Mucosa of stomach (tissue), 1 donor: Measurements from ENCODE around the gene PLXNA3.

ENCODE experiments used
- H3K27me3 ChIP-seq: one replicate; pipeline ENCODE4 v1.7.0; 2013; ENCODE audit warnings: mild to moderate bottlenecking, low read length; ENCODE audit not compliant: control insufficient read depth, insufficient read depth
- H3K36me3 ChIP-seq: one replicate; pipeline ENCODE4 v1.7.0; 2013; ENCODE audit warnings: low read length; ENCODE audit not compliant: control insufficient read depth, insufficient read depth
- H3K4me1 ChIP-seq: one replicate; pipeline ENCODE4 v1.7.0; 2013; ENCODE audit warnings: mild to moderate bottlenecking, low read length; ENCODE audit not compliant: control insufficient read depth, insufficient read depth
- H3K4me3 ChIP-seq: one replicate; pipeline ENCODE4 v1.7.0; 2013; ENCODE audit warnings: low read length
- H3K9ac ChIP-seq: one replicate; pipeline ENCODE4 v1.7.0; 2013; ENCODE audit warnings: mild to moderate bottlenecking, low read length, moderate library complexity
- H3K9me3 ChIP-seq: one replicate; pipeline ENCODE4 v1.7.0; 2013; ENCODE audit warnings: mild to moderate bottlenecking, low read length, moderate library complexity; ENCODE audit not compliant: control insufficient read depth
- donor health status: Pancreatic carcinoma.

The PLXNA3 gene

DNA sequence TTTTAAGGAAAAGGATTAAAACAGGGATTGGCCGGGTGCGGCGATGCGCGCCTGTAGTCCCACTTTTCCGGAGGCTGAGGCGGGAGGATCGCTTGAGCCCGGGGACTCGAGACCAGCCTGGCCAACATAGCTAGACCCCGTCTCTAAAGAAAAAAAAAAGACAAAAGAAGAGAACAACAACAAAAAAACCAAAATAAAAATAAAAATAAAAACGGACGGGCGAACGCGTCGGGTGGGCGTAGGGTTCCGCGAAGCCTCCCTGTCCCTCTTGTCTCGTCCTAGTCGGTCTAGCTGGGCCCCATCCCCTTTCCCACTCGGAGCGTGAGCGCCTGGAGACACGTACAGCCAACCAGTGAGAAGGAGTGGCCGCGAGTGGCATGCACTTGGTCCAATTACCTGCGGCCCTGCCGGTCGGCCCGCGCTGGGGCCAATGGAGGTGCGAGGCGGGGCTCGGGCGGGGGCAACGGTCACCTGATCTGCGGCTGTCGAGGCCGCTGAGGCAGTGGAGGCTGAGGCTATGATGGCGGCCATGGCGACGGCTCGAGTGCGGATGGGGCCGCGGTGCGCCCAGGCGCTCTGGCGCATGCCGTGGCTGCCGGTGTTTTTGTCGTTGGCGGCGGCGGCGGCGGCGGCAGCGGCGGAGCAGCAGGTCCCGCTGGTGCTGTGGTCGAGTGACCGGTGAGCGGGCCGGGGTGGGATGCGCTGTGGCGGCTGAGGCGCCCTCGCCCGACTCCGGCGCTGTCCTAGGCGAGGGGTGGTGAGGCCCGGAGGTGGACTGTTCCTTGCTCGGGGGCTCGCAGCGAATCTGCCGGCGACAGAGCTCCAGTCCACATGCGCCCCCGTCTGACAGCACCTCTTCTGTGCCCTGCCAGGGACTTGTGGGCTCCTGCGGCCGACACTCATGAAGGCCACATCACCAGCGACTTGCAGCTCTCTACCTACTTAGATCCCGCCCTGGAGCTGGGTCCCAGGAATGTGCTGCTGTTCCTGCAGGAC is 29.6 kb upstream of the PLXNA3 start, which contains the start of gene ATP6AP1:
Gene ATP6AP1, plus strand, starts transcription at position 502 of the 996 bp plus-strand sequence. Its CDS starts 16 bp downstream, at position 518.
- no peaks in the 10 kb centered on the region for H3K9me3 ChIP-seq
- H3K9ac ChIP-seq, result peak within 1 kb of the TSS; percentile 53
- H3K36me3 ChIP-seq, result no peaks in the 10 kb centered on the region
- H3K4me1 ChIP-seq, result peaks cover 22% of the 10 kb centered on the region
- H3K4me3 ChIP-seq, result peak within 1 kb of the TSS; percentile 71
- no peaks in the 10 kb centered on the region for H3K27me3 ChIP-seq

GRCh38 chrX:154429711-154430110 is 28.4 kb upstream of the PLXNA3 start:
- no peak overlapping the region for H3K4me3 ChIP-seq

GRCh38 chrX:154430479-154430878 is 27.6 kb upstream of the PLXNA3 start:
- H3K9me3 ChIP-seq, result no peaks in the 10 kb centered on the region
- H3K36me3 ChIP-seq, result no peaks in the 10 kb centered on the region
- H3K9ac ChIP-seq, result peak overlapping the region; percentile 15
- H3K4me3 ChIP-seq, result no peak overlapping the region
- peaks cover 22% of the 10 kb centered on the region for H3K4me1 ChIP-seq
- no peaks in the 10 kb centered on the region for H3K27me3 ChIP-seq

More at GRCh38 chrX:154429711-154430110, 28.4 kb upstream of the PLXNA3 start:
- no peaks in the 10 kb centered on the region for H3K36me3 ChIP-seq
- peaks cover 22% of the 10 kb centered on the region for H3K4me1 ChIP-seq
- peak overlapping the region; percentile 53 for H3K9ac ChIP-seq
- H3K27me3 ChIP-seq, result no peaks in the 10 kb centered on the region
- no peaks in the 10 kb centered on the region for H3K9me3 ChIP-seq

GRCh38 chrX:154430916-154431315 is 27.2 kb upstream of the PLXNA3 start:
- H3K9ac ChIP-seq, result peak overlapping the region; percentile 15

GRCh38 chrX:154431341-154431740 is 26.7 kb upstream of the PLXNA3 start:
- H3K36me3 ChIP-seq, result no peaks in the 10 kb centered on the region
- no peak overlapping the region for H3K9ac ChIP-seq
- H3K27me3 ChIP-seq, result no peaks in the 10 kb centered on the region
- no peak overlapping the region for H3K4me3 ChIP-seq
- H3K9me3 ChIP-seq, result no peaks in the 10 kb centered on the region
- H3K4me1 ChIP-seq, result peaks cover 22% of the 10 kb centered on the region

More at GRCh38 chrX:154430916-154431315, 27.2 kb upstream of the PLXNA3 start:
- no peaks in the 10 kb centered on the region for H3K36me3 ChIP-seq
- H3K4me3 ChIP-seq, result no peak overlapping the region
- no peaks in the 10 kb centered on the region for H3K27me3 ChIP-seq
- no peaks in the 10 kb centered on the region for H3K9me3 ChIP-seq
- peaks cover 22% of the 10 kb centered on the region for H3K4me1 ChIP-seq

DNA sequence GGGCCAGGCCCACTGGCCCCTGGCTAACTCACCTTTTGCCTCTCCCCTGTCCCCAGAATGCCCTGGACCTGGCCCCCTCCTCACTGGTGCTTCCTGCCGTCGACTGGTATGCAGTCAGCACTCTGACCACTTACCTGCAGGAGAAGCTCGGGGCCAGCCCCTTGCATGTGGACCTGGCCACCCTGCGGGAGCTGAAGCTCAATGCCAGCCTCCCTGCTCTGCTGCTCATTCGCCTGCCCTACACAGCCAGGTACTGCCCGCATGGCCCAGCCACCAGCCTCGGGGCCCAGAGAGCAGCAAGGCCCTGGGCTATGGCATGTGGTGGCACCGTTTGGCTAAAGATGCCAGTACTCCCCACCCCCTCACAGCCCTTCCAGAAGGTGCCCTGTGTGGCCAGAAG is 25.9 kb upstream of the PLXNA3 start:
- no peaks in the 10 kb centered on the region for H3K36me3 ChIP-seq
- H3K9ac ChIP-seq, result no peak overlapping the region
- no peaks in the 10 kb centered on the region for H3K27me3 ChIP-seq
- no peak overlapping the region for H3K4me3 ChIP-seq
- peaks cover 20% of the 10 kb centered on the region for H3K4me1 ChIP-seq
- H3K9me3 ChIP-seq, result no peaks in the 10 kb centered on the region

DNA sequence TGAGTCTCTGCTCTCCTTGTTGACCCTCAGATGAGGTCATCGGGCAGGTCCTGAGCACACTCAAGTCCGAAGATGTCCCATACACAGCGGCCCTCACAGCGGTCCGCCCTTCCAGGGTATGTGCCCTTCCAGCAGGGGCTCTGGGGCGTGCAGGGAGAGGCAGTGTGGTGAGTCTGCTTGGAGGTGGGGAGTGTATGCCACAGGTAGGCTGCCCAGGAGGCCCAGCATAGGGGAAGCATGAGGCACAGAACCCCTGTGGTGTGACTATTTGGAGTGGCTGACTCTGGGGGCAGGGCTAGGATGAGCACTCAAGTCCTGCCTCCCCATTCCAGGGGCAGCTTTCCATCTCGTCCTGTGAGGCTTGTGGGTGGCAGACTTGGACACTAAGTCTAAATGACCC is 24.5 kb upstream of the PLXNA3 start:
- Histone ChIP-seq H3K9ac (no peak overlapping the region), H3K4me1 (peaks cover 21% of the 10 kb centered on the region), H3K27me3 (no peaks in the 10 kb centered on the region), H3K36me3 (no peaks in the 10 kb centered on the region), H3K9me3 (no peaks in the 10 kb centered on the region), H3K4me3 (no peak overlapping the region)

DNA sequence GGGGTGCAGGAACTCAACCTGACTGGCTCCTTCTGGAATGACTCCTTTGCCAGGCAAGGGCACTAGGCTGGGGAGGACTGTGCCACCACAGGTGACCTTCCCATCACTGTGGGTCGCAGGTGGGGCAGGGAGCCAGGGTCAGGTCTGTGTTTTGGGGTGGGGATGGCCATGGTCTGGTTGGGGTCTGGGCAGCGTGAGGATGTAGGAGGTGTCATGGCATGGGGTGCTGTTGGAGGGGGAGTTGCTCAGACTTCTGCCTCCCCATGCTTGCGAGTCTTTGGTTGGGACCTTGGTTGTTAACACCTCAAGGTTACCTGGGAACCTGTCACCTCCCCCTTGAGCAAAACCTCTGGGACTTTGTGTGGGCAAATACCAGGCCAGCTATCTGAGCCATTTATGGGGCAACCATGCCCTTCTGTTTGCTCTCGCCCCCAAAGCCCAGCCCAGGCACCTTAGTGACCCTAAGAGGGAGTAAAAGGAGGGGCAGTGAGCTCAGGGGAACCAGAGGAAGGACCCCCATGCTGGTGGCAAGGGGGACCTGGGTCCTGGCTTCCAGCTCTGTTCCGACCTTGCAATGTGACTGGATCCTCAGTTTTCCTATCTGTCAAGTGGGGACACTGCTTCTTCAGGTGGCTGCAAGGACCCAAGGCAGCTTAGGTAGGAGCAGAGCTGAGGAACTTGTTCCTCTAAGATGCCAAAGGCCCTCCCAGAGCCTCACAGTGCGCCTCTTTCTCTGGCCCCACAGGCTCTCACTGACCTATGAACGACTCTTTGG is 23.5 kb upstream of the PLXNA3 start:
- Histone ChIP-seq H3K4me3 (no peak overlapping the region), H3K9me3 (no peaks in the 10 kb centered on the region), H3K36me3 (no peaks in the 10 kb centered on the region), H3K4me1 (peaks cover 18% of the 10 kb centered on the region), H3K9ac (no peak overlapping the region), H3K27me3 (no peaks in the 10 kb centered on the region)

GRCh38 chrX:154435171-154435733 is 22.8 kb upstream of the PLXNA3 start:
- H3K4me1 ChIP-seq, result peaks cover 16% of the 10 kb centered on the region
- no peak overlapping the region for H3K4me3 ChIP-seq
- H3K36me3 ChIP-seq, result no peaks in the 10 kb centered on the region
- no peaks in the 10 kb centered on the region for H3K9me3 ChIP-seq
- no peak overlapping the region for H3K9ac ChIP-seq
- no peaks in the 10 kb centered on the region for H3K27me3 ChIP-seq

DNA sequence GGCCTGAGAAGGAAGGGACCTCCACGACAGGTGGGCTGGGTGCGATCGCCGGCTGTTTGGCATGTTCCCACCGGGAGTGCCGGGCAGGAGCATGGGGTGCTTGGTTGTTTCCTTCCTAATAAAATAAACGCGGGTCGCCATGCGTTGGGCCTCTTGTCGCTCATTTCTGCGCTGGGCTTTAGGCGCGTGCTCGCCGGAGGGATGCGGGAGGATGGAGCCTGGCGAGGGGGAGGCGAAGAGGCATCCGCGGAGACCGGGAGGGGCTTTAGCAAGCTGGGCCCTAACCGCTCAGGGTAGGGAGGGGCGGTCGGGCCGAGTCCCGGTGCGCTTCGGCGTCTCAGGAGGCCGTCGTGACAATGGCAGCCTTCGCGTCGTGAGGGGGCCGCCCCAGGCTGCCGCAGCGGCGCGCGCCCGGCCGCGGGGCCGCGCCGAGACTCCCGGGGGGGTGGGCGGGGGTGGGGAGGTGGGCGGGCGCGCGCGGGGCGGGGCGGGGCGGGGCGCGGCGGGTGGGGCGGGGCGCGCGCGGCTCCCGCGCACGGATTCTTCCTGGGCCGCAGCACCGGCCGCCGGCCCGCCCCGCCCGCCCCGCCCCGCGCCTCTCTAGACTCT is 21.6 kb upstream of the PLXNA3 start:
- Histone ChIP-seq H3K4me1 (peaks cover 10% of the 10 kb centered on the region), H3K36me3 (no peaks in the 10 kb centered on the region), H3K27me3 (no peaks in the 10 kb centered on the region), H3K4me3 (no peak overlapping the region), H3K9ac (no peak overlapping the region), H3K9me3 (no peaks in the 10 kb centered on the region)

DNA sequence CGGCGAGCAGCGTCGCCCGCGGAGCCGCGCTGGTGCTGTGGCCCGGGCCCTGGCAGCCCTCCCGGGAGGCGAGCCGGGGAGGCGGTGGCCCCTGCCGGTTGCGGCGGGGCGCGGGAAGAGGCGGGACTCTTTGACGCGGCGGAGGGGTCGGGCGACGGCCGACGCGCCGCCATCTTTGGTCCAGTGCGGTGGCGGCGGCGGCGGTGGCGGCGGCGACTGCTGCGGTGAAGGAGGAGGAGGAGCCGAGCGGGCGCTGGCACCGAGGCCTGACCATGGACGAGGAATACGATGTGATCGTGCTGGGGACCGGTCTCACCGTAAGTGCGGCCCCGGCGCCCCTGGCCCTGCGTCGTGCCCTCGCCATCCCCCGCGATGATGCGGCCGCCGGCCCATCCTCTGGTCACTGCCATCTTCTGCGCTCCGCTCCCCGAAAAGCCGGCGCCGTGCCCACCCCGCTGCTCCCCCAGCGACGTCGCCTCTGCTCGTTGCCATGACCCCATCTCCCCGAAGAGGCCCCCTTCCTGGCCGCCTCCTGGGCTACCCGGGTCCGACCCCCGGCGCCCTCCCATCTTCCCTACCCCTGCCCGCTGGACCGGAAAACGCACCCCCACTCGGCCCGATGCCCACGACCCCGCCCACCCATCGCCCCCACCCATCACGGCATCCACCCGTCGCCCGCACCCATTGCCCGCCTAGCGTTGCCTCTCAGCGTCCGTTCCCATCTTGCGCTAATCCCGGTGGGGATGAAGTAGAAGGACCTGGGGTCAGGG is 20.9 kb upstream of the PLXNA3 start, which contains the start of gene GDI1:
Gene GDI1, plus strand, starts transcription at position 172 of the 770 bp plus-strand sequence. Its CDS starts 101 bp downstream, at position 273.
- Histone ChIP-seq H3K9ac (no peak within 1 kb of the TSS), H3K4me3 (peak within 1 kb of the TSS; percentile 25), H3K9me3 (no peaks in the 10 kb centered on the region), H3K27me3 (no peaks in the 10 kb centered on the region), H3K36me3 (no peaks in the 10 kb centered on the region), H3K4me1 (peaks cover 10% of the 10 kb centered on the region)
